HCT116 (cell line): ENCODE results near the gene BCAS4. TPM values are rescaled to one million over a fixed set of nuclear protein-coding genes. Genes with fewer than 3 reads are reported as not detected.

Experiments
- ATAC-seq: fragments of 200-7000 bp; cut with Tn5 transposase; 2 replicates; pipeline ENCODE4 v1.9.1; 2020; ENCODE audit warnings: mild to moderate bottlenecking, moderate library complexity
- BruUV-seq: library from RNA; stranded (reverse); fragments of 400-500 nt; replicated peaks from 2 replicates; lab custom pipeline; 2021; lab: Mats Ljungman, UMichigan
- CTCF ChIA-PET: fragments of 300-600 bp; sonication (Branson Sonifier 250); formaldehyde crosslinking; loops from one replicate; lab custom pipeline; 2021; ENCODE audit warnings: antibody characterized with exemption; lab: Charles Lee
- POLR2A ChIA-PET: fragments of 300-600, 350-600 bp; sonication (Branson Sonifier 250); formaldehyde crosslinking; loops from one replicate; lab custom pipeline; 2021; ENCODE audit warnings: antibody characterized with exemption; lab: Charles Lee
- RAD21 ChIA-PET, 2 experiments: fragments of 300-600 bp; sonication (Branson Sonifier 250); formaldehyde crosslinking; loops; one replicate each; lab custom pipeline; 2023; ENCODE audit warnings: low total read pairs in 2 of 2; ENCODE audit not compliant: uncharacterized antibody in 2 of 2, unreplicated experiment in 2 of 2, low non-redundant PET in 1 of 2; lab: Charles Lee
- DNase-seq: peaks from one replicate; pipeline ENCODE4 v3.0.0-alpha.2; 2010; ENCODE audit warnings: low read depth, low spot score
- H2AFZ ChIP-seq: fragments of 200-600 bp; shearing (Covaris generic), sonication (generic); 2 replicates; pipeline ENCODE4 v1.6.1; 2017; ENCODE audit warnings: low read depth, mixed run types, mixed read lengths, antibody characterized with exemption, low read length; ENCODE audit not compliant: poor library complexity, severe bottlenecking
- H3K27ac ChIP-seq: 2 replicates; pipeline ENCODE4 v1.5.1; 2012; ENCODE audit warnings: low read depth, low read length
- H3K27me3 ChIP-seq: fragments of 200-600 bp; sonication (generic); 2 replicates; pipeline ENCODE4 v1.6.1; 2016; ENCODE audit warnings: mixed run types, low read length, mixed read lengths; ENCODE audit not compliant: insufficient read depth
- H3K36me3 ChIP-seq, 2 experiments: fragments of 200-500 bp in 1 of 2; fragments of 200-600 bp in 1 of 2; sonication (Bioruptor generic) in 1 of 2; sonication (generic) in 1 of 2; 2 replicates each; pipeline versions ENCODE4 v1.5.1 to v1.6.1; 2014 to 2016; ENCODE audit warnings: low read length in 2 of 2, inconsistent platforms in 1 of 2, mixed read lengths in 1 of 2, mixed run types in 1 of 2; ENCODE audit not compliant: insufficient read depth in 2 of 2, control insufficient read depth in 1 of 2
- H3K4me1 ChIP-seq, 2 experiments: fragments of 200-600 bp in 1 of 2; sonication (generic) in 1 of 2; 2 replicates each; pipeline versions ENCODE4 v1.5.1 to v1.6.1; 2012 to 2017; ENCODE audit warnings: low read length in 2 of 2, inconsistent platforms in 1 of 2, mild to moderate bottlenecking in 1 of 2, mixed read lengths in 1 of 2, mixed run types in 1 of 2, moderate library complexity in 1 of 2; ENCODE audit not compliant: insufficient read depth in 2 of 2, control insufficient read depth in 1 of 2
- H3K4me2 ChIP-seq: fragments of 200-600 bp; sonication (generic); 2 replicates; pipeline ENCODE4 v1.6.1; 2017; ENCODE audit warnings: mixed run types, low read length, mixed read lengths
- H3K4me3 ChIP-seq, 2 experiments: fragments of 200-600 bp in 1 of 2; sonication (generic) in 1 of 2; replicated peaks in 1 of 2; 2 replicates each; pipeline ENCODE4 v1.5.1; 2011 to 2016; ENCODE audit warnings: low read length in 2 of 2, control low read depth in 1 of 2, low read depth in 1 of 2, mild to moderate bottlenecking in 1 of 2, mixed read lengths in 1 of 2, mixed run types in 1 of 2
- H3K79me2 ChIP-seq: fragments of 200-600 bp; sonication (generic); 2 replicates; pipeline ENCODE4 v1.6.1; 2017; ENCODE audit warnings: mild to moderate bottlenecking, mixed run types, low read length, moderate library complexity, mixed read lengths; ENCODE audit not compliant: insufficient read depth
- H3K9ac ChIP-seq: fragments of 200-600 bp; sonication (generic); 2 replicates; pipeline ENCODE4 v1.6.1; 2016; ENCODE audit warnings: low read length, mixed read lengths
- H3K9me2 ChIP-seq: fragments of 200-600 bp; sonication (generic), shearing (Covaris generic); 2 replicates; pipeline ENCODE4 v1.6.1; 2017; ENCODE audit warnings: mixed run types, mild to moderate bottlenecking, moderate library complexity; ENCODE audit not compliant: insufficient read depth
- H3K9me3 ChIP-seq, 2 experiments: fragments of 200-500 bp in 1 of 2; fragments of 200-600 bp in 1 of 2; sonication (Bioruptor generic) in 1 of 2; sonication (generic) in 1 of 2; 2 replicates each; pipeline ENCODE4 v1.6.1; 2014 to 2017; ENCODE audit warnings: low read length in 2 of 2, mixed read lengths in 2 of 2, inconsistent platforms in 1 of 2, low read depth in 1 of 2, mild to moderate bottlenecking in 1 of 2, mixed run types in 1 of 2, moderate library complexity in 1 of 2; ENCODE audit not compliant: control insufficient read depth in 1 of 2, insufficient read depth in 1 of 2
- H4K20me1 ChIP-seq: fragments of 200-600 bp; sonication (generic), shearing (Covaris generic); 2 replicates; pipeline ENCODE4 v1.6.1; 2017; ENCODE audit warnings: mixed run types, mild to moderate bottlenecking, moderate library complexity; ENCODE audit not compliant: insufficient read depth
- CBX3 ChIP-seq: IDR thresholded peaks from 2 replicates; pipeline ENCODE4 v1.6.1; 2012; ENCODE audit warnings: low read depth
- CEBPB ChIP-seq: IDR thresholded peaks from 2 replicates; pipeline ENCODE4 v1.6.1; 2012; ENCODE audit warnings: low read depth
- ELF1 ChIP-seq: IDR thresholded peaks from 2 replicates; pipeline ENCODE4 v1.6.1; 2012; ENCODE audit warnings: low read depth, borderline replicate concordance
- EZH2 ChIP-seq: fragments of 200-600 bp; sonication (generic); IDR thresholded peaks from 2 replicates; pipeline ENCODE4 v1.6.1; 2017; ENCODE audit warnings: antibody characterized with exemption, mixed run types
- POLR2A ChIP-seq: IDR thresholded peaks from 2 replicates; pipeline ENCODE4 v1.7.0; 2011; ENCODE audit warnings: borderline replicate concordance; ENCODE audit not compliant: insufficient read depth, insufficient read length; ENCODE audit errors: extremely low read depth
- POLR2AphosphoS5 ChIP-seq: IDR thresholded peaks from 2 replicates; pipeline ENCODE4 v1.6.1; 2011; ENCODE audit warnings: mild to moderate bottlenecking, low read depth, low read length, moderate library complexity
- SIN3A ChIP-seq: IDR thresholded peaks from 2 replicates; pipeline ENCODE4 v1.6.1; 2012; ENCODE audit warnings: low read depth
- SP1 ChIP-seq: IDR thresholded peaks from 2 replicates; pipeline ENCODE4 v1.6.1; 2012; ENCODE audit warnings: low read depth
- YY1 ChIP-seq: IDR thresholded peaks from 2 replicates; pipeline ENCODE4 v1.6.1; 2011; ENCODE audit warnings: low read length, low read depth, moderate library complexity, mild to moderate bottlenecking; ENCODE audit not compliant: insufficient replicate concordance; ENCODE audit errors: extremely low read depth
- ZFX ChIP-seq: fragments of 450-650 bp; IDR thresholded peaks from 2 replicates; pipeline ENCODE4 v1.6.1; 2017
- intact Hi-C: fragments of 100-400 bp; cut with micrococcal nuclease; formaldehyde crosslinking; loops from 2 replicates; pipeline ENCODE4 v1.10.0; 2022
- total RNA-seq: library from RNA; stranded (reverse); gene quantifications from one replicate; pipeline ENCODE4 v1.2.1, GENCODE V29; 2021; ENCODE audit not compliant: unreplicated experiment
- TF ChIP-seq, protein P1 (sequence below): IDR thresholded peaks from 2 replicates; pipeline ENCODE4 v1.6.1; 2012; ENCODE audit warnings: low read depth
- TF ChIP-seq, protein P2 (sequence below): IDR thresholded peaks from 2 replicates; pipeline ENCODE4 v1.6.1; 2011; ENCODE audit warnings: mild to moderate bottlenecking, low read length, moderate library complexity; ENCODE audit not compliant: insufficient replicate concordance; ENCODE audit errors: extremely low read depth
- TF ChIP-seq, protein P3 (sequence below): IDR thresholded peaks from 2 replicates; pipeline ENCODE4 v1.6.1; 2012
- TF ChIP-seq, protein P4 (sequence below), 3 experiments: fragments of 200-600 bp in 1 of 3; sonication (generic) in 1 of 3; IDR thresholded peaks in 2 of 3; conservative IDR thresholded peaks in 1 of 3; 2 replicates each; pipeline ENCODE4 v1.5.1; 2012 to 2017; ENCODE audit warnings: low read depth in 2 of 3, low read length in 2 of 3, antibody characterized with exemption in 1 of 3, borderline replicate concordance in 1 of 3, control low read depth in 1 of 3, mild to moderate bottlenecking in 1 of 3, mixed read lengths in 1 of 3, mixed run types in 1 of 3, moderate library complexity in 1 of 3; ENCODE audit not compliant: insufficient read depth in 1 of 3

Gene BCAS4
- total RNA-seq, 1 experiment from 2014 or later = 18.9 TPM

DNA sequence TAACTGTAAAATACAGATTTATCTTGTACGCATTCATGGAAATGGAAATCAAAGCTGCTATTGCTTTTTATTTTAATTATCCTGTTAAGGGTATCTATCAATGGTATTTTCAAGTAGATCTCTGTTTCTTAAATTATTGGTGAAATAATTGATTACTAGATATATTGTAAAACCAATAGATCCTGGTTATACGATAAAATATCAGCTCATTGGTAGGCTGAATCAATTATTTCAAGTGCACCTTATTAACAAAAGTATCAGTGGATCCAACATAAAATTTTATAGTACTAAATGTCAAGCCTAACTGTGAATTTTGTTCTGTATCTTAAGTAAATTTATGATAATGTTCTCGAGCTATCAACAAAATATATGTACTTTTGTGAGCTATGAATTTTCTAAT lies 41.7 kb upstream of the BCAS4 start:
- POLR2A ChIA-PET = interaction anchor here (1.3 kb wide), 1 partner anchor 8 kb away, joined by 4 read pairs; no protein-coding TSS in a partner anchor
- Histone ChIP-seq H4K20me1 (no peaks in the 10 kb centered on the region), H3K9me3 (no peaks in the 10 kb centered on the region), H3K4me2 (no peak overlapping the region), H3K9me2 (no peaks in the 10 kb centered on the region), H3K27ac (no peak overlapping the region), H3K36me3 (peaks cover 14 to 23% of the 10 kb centered on the region in 2 experiments), H3K4me3 (no peak overlapping the region), H2AFZ (no peak overlapping the region), H3K4me1 (peaks cover 12 to 20% of the 10 kb centered on the region in 2 experiments; a peak in 3 of 4 replicates), H3K9ac (no peak overlapping the region), H3K79me2 (peaks cover 37% of the 10 kb centered on the region), H3K27me3 (no peaks in the 10 kb centered on the region)
- intact Hi-C loops = no loop called here
- TF ChIP-seq, protein P1, sequence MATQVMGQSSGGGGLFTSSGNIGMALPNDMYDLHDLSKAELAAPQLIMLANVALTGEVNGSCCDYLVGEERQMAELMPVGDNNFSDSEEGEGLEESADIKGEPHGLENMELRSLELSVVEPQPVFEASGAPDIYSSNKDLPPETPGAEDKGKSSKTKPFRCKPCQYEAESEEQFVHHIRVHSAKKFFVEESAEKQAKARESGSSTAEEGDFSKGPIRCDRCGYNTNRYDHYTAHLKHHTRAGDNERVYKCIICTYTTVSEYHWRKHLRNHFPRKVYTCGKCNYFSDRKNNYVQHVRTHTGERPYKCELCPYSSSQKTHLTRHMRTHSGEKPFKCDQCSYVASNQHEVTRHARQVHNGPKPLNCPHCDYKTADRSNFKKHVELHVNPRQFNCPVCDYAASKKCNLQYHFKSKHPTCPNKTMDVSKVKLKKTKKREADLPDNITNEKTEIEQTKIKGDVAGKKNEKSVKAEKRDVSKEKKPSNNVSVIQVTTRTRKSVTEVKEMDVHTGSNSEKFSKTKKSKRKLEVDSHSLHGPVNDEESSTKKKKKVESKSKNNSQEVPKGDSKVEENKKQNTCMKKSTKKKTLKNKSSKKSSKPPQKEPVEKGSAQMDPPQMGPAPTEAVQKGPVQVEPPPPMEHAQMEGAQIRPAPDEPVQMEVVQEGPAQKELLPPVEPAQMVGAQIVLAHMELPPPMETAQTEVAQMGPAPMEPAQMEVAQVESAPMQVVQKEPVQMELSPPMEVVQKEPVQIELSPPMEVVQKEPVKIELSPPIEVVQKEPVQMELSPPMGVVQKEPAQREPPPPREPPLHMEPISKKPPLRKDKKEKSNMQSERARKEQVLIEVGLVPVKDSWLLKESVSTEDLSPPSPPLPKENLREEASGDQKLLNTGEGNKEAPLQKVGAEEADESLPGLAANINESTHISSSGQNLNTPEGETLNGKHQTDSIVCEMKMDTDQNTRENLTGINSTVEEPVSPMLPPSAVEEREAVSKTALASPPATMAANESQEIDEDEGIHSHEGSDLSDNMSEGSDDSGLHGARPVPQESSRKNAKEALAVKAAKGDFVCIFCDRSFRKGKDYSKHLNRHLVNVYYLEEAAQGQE = no peak
- TF ChIP-seq YY1 = no peak
- no peak for TF ChIP-seq POLR2A
- no peak for TF ChIP-seq SIN3A
- TF ChIP-seq, protein P2, sequence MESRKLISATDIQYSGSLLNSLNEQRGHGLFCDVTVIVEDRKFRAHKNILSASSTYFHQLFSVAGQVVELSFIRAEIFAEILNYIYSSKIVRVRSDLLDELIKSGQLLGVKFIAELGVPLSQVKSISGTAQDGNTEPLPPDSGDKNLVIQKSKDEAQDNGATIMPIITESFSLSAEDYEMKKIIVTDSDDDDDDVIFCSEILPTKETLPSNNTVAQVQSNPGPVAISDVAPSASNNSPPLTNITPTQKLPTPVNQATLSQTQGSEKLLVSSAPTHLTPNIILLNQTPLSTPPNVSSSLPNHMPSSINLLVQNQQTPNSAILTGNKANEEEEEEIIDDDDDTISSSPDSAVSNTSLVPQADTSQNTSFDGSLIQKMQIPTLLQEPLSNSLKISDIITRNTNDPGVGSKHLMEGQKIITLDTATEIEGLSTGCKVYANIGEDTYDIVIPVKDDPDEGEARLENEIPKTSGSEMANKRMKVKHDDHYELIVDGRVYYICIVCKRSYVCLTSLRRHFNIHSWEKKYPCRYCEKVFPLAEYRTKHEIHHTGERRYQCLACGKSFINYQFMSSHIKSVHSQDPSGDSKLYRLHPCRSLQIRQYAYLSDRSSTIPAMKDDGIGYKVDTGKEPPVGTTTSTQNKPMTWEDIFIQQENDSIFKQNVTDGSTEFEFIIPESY = no peak
- no peak for TF ChIP-seq ZFX
- TF ChIP-seq, protein P3, sequence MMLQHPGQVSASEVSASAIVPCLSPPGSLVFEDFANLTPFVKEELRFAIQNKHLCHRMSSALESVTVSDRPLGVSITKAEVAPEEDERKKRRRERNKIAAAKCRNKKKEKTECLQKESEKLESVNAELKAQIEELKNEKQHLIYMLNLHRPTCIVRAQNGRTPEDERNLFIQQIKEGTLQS = no peak
- no peak for TF ChIP-seq POLR2AphosphoS5
- TF ChIP-seq SP1 = no peak
- no peak for TF ChIP-seq ELF1
- TF ChIP-seq CEBPB = no peak
- TF ChIP-seq CBX3 = no peak
- TF ChIP-seq EZH2 = no peak
- TF ChIP-seq, protein P4, sequence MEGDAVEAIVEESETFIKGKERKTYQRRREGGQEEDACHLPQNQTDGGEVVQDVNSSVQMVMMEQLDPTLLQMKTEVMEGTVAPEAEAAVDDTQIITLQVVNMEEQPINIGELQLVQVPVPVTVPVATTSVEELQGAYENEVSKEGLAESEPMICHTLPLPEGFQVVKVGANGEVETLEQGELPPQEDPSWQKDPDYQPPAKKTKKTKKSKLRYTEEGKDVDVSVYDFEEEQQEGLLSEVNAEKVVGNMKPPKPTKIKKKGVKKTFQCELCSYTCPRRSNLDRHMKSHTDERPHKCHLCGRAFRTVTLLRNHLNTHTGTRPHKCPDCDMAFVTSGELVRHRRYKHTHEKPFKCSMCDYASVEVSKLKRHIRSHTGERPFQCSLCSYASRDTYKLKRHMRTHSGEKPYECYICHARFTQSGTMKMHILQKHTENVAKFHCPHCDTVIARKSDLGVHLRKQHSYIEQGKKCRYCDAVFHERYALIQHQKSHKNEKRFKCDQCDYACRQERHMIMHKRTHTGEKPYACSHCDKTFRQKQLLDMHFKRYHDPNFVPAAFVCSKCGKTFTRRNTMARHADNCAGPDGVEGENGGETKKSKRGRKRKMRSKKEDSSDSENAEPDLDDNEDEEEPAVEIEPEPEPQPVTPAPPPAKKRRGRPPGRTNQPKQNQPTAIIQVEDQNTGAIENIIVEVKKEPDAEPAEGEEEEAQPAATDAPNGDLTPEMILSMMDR (IDR thresholded peaks at IDR 0.05 in 2 of 3, conservative IDR thresholded peaks at IDR 0.05 in 1 of 3; ENCODE audit: borderline replicate concordance in 1 of 3, insufficient read depth in 1 of 3, low read depth in 2 of 3, low read length in 2 of 3) = no peak
- no TSS peak for BruUV-seq
- ATAC-seq (no peak), DNase-seq (no peak)
- CTCF ChIA-PET = interaction anchor here (0.9 to 1.7 kb wide), 5 partner anchors 9 to 127 kb away, joined by 3 to 5 read pairs (median 4); no protein-coding TSS in a partner anchor
- RAD21 ChIA-PET = no interaction called here
